HepG2 (cell line): ENCODE data around the gene POLE3. TPM values are rescaled to one million over a fixed set of nuclear protein-coding genes. Genes with fewer than 3 reads are reported as not detected.

Experiments used
- DMAP1 ChIP-seq: IDR thresholded peaks from 2 replicates; pipeline ENCODE4 v1.6.1; 2016
- ELF3 ChIP-seq: IDR thresholded peaks from 2 replicates; pipeline ENCODE4 v1.6.1; 2016; ENCODE audit warnings: missing genetic modification reagents, missing compliant biosample characterization
- GTF3A ChIP-seq: sonication (generic); formaldehyde crosslinking; conservative IDR thresholded peaks from 2 replicates; pipeline ENCODE4 v1.4.0; 2020; ENCODE audit warnings: mild to moderate bottlenecking, missing genetic modification reagents
- HOXA9 ChIP-seq: sonication (generic); formaldehyde crosslinking; IDR thresholded peaks from 2 replicates; pipeline ENCODE4 v1.8.1; 2022; ENCODE audit warnings: missing genetic modification reagents, mild to moderate bottlenecking, moderate library complexity, borderline replicate concordance
- MXI1 ChIP-seq: IDR thresholded peaks from 3 replicates; pipeline ENCODE4 v1.6.1; 2012; ENCODE audit warnings: low read depth, low read length, inconsistent platforms, borderline replicate concordance
- PHF8 ChIP-seq: sonication (generic); formaldehyde crosslinking; IDR thresholded peaks from 2 replicates; pipeline ENCODE4 v1.5.0; 2020; ENCODE audit warnings: missing genetic modification reagents
- SP1 ChIP-seq, 2 experiments: fragments of 450-650 bp in 1 of 2; sonication (generic) in 1 of 2; formaldehyde crosslinking in 1 of 2; IDR thresholded peaks; 2 replicates each; pipeline versions ENCODE4 v1.4.0 to v1.6.1; 2016 to 2020; ENCODE audit warnings: missing genetic modification reagents in 1 of 2
- ZNF230 ChIP-seq: sonication (generic); formaldehyde crosslinking; IDR thresholded peaks from 2 replicates; pipeline ENCODE4 v1.4.0; 2020; ENCODE audit warnings: mild to moderate bottlenecking, missing genetic modification reagents
- ZNF264 ChIP-seq: sonication (generic); formaldehyde crosslinking; IDR thresholded peaks from 2 replicates; pipeline ENCODE4 v1.4.0; 2020; ENCODE audit warnings: missing genetic modification reagents
- ZNF589 ChIP-seq: sonication (generic); formaldehyde crosslinking; conservative IDR thresholded peaks from 2 replicates; pipeline ENCODE4 v1.8.0; 2022; ENCODE audit warnings: mild to moderate bottlenecking, moderate library complexity, missing genetic modification reagents
- ZNF746 ChIP-seq: sonication (generic); formaldehyde crosslinking; IDR thresholded peaks from 2 replicates; pipeline ENCODE4 v1.8.0; 2022; ENCODE audit warnings: mild to moderate bottlenecking, missing genetic modification reagents
- polyA plus RNA-seq, 8 experiments: library from polyadenylated mRNA; depleted of rRNA in 3 of 8; stranded (reverse) in 7 of 8; unstranded in 1 of 8; fragments of >200 nt; fragmentation: Illumina TruSeq in 4 of 8; extraction: Trizol in 4 of 8; gene quantifications; 2 replicates each; pipeline versions ENCODE4 v1.2.1 to v1.2.3, GENCODE V29; 2011 to 2016; ENCODE audit warnings: low read depth in 4 of 8, missing spikeins in 1 of 8, mixed read lengths in 1 of 8; ENCODE audit not compliant: insufficient read depth in 1 of 8
- total RNA-seq, 5 experiments: library from RNA; depleted of rRNA; stranded (reverse); fragments of >200 nt; fragmentation: Illumina TruSeq; extraction: Trizol; gene quantifications; 2 replicates each; pipeline ENCODE4 v1.2.3, GENCODE V29; 2016; ENCODE audit warnings: low read depth in 1 of 5
- TF ChIP-seq, protein P1 (sequence below): sonication (generic); formaldehyde crosslinking; IDR thresholded peaks from 2 replicates; pipeline ENCODE4 v1.5.1; 2020; ENCODE audit warnings: mild to moderate bottlenecking, missing genetic modification reagents, borderline replicate concordance
- TF ChIP-seq, protein P2 (sequence below): sonication (generic); formaldehyde crosslinking; IDR thresholded peaks from 2 replicates; pipeline ENCODE4 v1.4.0; 2020; ENCODE audit warnings: missing genetic modification reagents
- TF ChIP-seq, protein P3 (sequence below): sonication (generic); formaldehyde crosslinking; IDR thresholded peaks from 2 replicates; pipeline ENCODE4 v1.4.0; 2020; ENCODE audit warnings: missing genetic modification reagents
- TF ChIP-seq, protein P4 (sequence below): sonication (generic); formaldehyde crosslinking; IDR thresholded peaks from 2 replicates; pipeline ENCODE4 v1.5.0; 2020; ENCODE audit warnings: mild to moderate bottlenecking, missing genetic modification reagents
- TF ChIP-seq, protein P5 (sequence below): sonication (generic); formaldehyde crosslinking; IDR thresholded peaks from 2 replicates; pipeline ENCODE4 v1.4.0; 2020; ENCODE audit warnings: missing genetic modification reagents; ENCODE audit errors: not compliant biosample characterization

POLE3 gene
- total and polyA plus RNA-seq, 2 of the 13 experiments (the other 11 are each of a cell fraction or from before 2014, with no cell fraction given), result 36.0 to 77.2 TPM

DNA sequence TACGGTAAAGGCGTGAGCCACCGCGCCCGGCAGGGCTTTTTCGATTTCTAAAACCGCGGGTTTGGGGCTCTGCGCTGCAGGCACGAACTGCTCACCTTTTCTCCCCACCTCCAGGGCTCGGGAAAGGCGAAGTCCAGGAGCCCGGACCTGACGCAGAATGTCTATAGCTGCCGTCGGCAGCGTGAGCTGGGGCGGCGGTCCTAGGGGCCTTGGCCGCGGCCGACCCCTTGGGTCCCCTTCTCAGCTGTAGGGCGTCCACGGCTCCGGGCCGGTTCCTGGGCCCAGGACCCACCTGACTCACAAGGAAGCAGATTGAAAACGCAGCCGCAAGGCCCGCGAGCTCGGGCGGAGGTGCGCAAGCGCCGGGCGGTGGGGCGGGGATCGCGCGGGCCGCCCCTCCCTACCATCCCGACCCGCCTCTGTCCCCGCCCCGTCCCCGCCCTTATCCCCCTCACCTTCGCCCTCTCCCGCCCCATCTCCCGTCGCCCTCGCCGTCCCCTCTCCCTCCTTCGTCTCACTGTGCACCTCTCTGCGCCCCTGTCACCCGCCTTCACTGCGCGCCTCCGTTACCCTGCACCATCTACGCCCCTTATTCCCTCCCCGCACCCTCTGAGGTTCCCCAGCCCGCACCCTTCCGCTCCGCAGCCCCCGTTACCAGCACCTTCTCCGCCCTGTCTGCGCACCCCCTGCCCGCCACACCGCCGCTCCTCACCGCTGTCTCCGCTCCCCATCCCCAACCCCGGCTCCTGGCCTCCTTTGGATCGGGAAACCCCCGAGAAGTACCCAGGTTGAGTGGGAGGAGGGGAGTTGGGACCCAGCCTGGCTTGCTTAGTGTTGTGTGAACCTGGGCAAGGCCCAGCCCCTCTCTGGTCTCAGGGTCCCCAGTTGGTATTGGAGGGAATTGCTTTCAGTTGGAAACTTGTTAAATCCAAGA, 33.6 kb downstream of the POLE3 start, which contains the start of gene HDHD3 (continued):
- TF ChIP-seq HOXA9 (CRISPR knock-in tag) (peak; percentile 76; the same call in 1 of the 2 replicates), ZNF230 (CRISPR knock-in tag) (peak; percentile 39; the same call in 1 of the 2 replicates), MXI1 (no peak; the same call in 2 of the 3 replicates), ZNF746 (peak; percentile 87), ELF3 (CRISPR knock-in tag) (peak; percentile 85), ZNF589 (CRISPR knock-in tag) (0 out of 2 replicates have a peak, but pooled peaks have one; percentile 54), SP1 (IDR thresholded peaks at IDR 0.05) (no peak), SP1 (CRISPR knock-in tag; IDR thresholded peaks at IDR 0.05) (peak; percentile 45; the same call in 1 of the 2 replicates), PHF8 (peak; percentile 82), GTF3A (no peak), ZNF264 (CRISPR knock-in tag) (no peak), DMAP1 (CRISPR knock-in tag) (peak; percentile 36; the same call in 1 of the 2 replicates)
- TF ChIP-seq, protein P1, sequence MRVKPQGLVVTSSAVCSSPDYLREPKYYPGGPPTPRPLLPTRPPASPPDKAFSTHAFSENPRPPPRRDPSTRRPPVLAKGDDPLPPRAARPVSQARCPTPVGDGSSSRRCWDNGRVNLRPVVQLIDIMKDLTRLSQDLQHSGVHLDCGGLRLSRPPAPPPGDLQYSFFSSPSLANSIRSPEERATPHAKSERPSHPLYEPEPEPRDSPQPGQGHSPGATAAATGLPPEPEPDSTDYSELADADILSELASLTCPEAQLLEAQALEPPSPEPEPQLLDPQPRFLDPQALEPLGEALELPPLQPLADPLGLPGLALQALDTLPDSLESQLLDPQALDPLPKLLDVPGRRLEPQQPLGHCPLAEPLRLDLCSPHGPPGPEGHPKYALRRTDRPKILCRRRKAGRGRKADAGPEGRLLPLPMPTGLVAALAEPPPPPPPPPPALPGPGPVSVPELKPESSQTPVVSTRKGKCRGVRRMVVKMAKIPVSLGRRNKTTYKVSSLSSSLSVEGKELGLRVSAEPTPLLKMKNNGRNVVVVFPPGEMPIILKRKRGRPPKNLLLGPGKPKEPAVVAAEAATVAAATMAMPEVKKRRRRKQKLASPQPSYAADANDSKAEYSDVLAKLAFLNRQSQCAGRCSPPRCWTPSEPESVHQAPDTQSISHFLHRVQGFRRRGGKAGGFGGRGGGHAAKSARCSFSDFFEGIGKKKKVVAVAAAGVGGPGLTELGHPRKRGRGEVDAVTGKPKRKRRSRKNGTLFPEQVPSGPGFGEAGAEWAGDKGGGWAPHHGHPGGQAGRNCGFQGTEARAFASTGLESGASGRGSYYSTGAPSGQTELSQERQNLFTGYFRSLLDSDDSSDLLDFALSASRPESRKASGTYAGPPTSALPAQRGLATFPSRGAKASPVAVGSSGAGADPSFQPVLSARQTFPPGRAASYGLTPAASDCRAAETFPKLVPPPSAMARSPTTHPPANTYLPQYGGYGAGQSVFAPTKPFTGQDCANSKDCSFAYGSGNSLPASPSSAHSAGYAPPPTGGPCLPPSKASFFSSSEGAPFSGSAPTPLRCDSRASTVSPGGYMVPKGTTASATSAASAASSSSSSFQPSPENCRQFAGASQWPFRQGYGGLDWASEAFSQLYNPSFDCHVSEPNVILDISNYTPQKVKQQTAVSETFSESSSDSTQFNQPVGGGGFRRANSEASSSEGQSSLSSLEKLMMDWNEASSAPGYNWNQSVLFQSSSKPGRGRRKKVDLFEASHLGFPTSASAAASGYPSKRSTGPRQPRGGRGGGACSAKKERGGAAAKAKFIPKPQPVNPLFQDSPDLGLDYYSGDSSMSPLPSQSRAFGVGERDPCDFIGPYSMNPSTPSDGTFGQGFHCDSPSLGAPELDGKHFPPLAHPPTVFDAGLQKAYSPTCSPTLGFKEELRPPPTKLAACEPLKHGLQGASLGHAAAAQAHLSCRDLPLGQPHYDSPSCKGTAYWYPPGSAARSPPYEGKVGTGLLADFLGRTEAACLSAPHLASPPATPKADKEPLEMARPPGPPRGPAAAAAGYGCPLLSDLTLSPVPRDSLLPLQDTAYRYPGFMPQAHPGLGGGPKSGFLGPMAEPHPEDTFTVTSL (CRISPR knock-in tag), result 0 out of 2 replicates have a peak, but pooled peaks have one; percentile 19
- TF ChIP-seq, protein P2, sequence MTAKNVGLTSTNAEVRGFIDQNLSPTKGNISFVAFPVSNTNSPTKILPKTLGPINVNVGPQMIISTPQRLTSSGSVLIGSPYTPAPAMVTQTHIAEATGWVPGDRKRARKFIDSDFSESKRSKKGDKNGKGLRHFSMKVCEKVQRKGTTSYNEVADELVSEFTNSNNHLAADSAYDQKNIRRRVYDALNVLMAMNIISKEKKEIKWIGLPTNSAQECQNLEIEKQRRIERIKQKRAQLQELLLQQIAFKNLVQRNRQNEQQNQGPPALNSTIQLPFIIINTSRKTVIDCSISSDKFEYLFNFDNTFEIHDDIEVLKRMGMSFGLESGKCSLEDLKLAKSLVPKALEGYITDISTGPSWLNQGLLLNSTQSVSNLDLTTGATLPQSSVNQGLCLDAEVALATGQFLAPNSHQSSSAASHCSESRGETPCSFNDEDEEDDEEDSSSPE (CRISPR knock-in tag), result peak; percentile 28; the same call in 1 of the 2 replicates
- TF ChIP-seq, protein P3, sequence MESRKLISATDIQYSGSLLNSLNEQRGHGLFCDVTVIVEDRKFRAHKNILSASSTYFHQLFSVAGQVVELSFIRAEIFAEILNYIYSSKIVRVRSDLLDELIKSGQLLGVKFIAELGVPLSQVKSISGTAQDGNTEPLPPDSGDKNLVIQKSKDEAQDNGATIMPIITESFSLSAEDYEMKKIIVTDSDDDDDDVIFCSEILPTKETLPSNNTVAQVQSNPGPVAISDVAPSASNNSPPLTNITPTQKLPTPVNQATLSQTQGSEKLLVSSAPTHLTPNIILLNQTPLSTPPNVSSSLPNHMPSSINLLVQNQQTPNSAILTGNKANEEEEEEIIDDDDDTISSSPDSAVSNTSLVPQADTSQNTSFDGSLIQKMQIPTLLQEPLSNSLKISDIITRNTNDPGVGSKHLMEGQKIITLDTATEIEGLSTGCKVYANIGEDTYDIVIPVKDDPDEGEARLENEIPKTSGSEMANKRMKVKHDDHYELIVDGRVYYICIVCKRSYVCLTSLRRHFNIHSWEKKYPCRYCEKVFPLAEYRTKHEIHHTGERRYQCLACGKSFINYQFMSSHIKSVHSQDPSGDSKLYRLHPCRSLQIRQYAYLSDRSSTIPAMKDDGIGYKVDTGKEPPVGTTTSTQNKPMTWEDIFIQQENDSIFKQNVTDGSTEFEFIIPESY (CRISPR knock-in tag), result no peak
- TF ChIP-seq, protein P4, sequence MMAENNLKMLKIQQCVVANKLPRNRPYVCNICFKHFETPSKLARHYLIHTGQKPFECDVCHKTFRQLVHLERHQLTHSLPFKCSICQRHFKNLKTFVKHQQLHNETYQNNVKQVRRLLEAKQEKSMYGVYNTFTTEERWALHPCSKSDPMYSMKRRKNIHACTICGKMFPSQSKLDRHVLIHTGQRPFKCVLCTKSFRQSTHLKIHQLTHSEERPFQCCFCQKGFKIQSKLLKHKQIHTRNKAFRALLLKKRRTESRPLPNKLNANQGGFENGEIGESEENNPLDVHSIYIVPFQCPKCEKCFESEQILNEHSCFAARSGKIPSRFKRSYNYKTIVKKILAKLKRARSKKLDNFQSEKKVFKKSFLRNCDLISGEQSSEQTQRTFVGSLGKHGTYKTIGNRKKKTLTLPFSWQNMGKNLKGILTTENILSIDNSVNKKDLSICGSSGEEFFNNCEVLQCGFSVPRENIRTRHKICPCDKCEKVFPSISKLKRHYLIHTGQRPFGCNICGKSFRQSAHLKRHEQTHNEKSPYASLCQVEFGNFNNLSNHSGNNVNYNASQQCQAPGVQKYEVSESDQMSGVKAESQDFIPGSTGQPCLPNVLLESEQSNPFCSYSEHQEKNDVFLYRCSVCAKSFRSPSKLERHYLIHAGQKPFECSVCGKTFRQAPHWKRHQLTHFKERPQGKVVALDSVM (CRISPR knock-in tag), result 0 out of 2 replicates have a peak, but pooled peaks have one; percentile 10
- TF ChIP-seq, protein P5, sequence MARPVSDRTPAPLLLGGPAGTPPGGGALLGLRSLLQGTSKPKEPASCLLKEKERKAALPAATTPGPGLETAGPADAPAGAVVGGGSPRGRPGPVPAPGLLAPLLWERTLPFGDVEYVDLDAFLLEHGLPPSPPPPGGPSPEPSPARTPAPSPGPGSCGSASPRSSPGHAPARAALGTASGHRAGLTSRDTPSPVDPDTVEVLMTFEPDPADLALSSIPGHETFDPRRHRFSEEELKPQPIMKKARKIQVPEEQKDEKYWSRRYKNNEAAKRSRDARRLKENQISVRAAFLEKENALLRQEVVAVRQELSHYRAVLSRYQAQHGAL, result no peak
